Calu3 (cell line): Measurements from ENCODE around the gene RPH3AL. TPM values are rescaled to one million over a fixed set of nuclear protein-coding genes. Genes with fewer than 3 reads are reported as not detected.

Experiments used
- BruUV-seq: library from RNA; stranded (reverse); fragments of 400-500 nt; replicated peaks from 2 replicates; lab custom pipeline; 2021; lab: Mats Ljungman, UMichigan
- CTCF ChIA-PET: fragments of 300-600 bp; sonication (Branson Sonifier 250); formaldehyde crosslinking; loops from one replicate; lab custom pipeline; 2022; ENCODE audit warnings: antibody characterized with exemption; lab: Charles Lee
- DNase-seq: peaks from one replicate; pipeline ENCODE4 v3.0.0; 2022
- H3K27ac Mint-ChIP-seq: one replicate; pipeline ENCODE4 v1.8.0; 2022; ENCODE audit warnings: mixed read lengths; ENCODE audit not compliant: unreplicated experiment
- H3K27me3 Mint-ChIP-seq: one replicate; pipeline ENCODE4 v1.8.0; 2022; ENCODE audit warnings: mixed read lengths; ENCODE audit not compliant: unreplicated experiment
- H3K36me3 Mint-ChIP-seq: one replicate; pipeline ENCODE4 v1.8.0; 2022; ENCODE audit warnings: mild to moderate bottlenecking, moderate library complexity, mixed read lengths; ENCODE audit not compliant: insufficient read depth, unreplicated experiment
- H3K4me1 Mint-ChIP-seq: one replicate; pipeline ENCODE4 v1.8.0; 2022; ENCODE audit warnings: mild to moderate bottlenecking, low read depth, mixed read lengths; ENCODE audit not compliant: unreplicated experiment
- H3K4me3 Mint-ChIP-seq: one replicate; pipeline ENCODE4 v1.8.0; 2022; ENCODE audit warnings: mild to moderate bottlenecking, low read depth, moderate library complexity, mixed read lengths; ENCODE audit not compliant: unreplicated experiment
- H3K9me3 Mint-ChIP-seq: one replicate; pipeline ENCODE4 v1.8.0; 2022; ENCODE audit warnings: low read depth, mixed read lengths; ENCODE audit not compliant: unreplicated experiment
- CTCF ChIP-seq: fragments of 200-600 bp; IDR thresholded peaks from one replicate; pipeline ENCODE4 v1.8.0; 2022; ENCODE audit warnings: antibody characterized with exemption; ENCODE audit not compliant: unreplicated experiment
- intact Hi-C: fragments of 100-400 bp; cut with micrococcal nuclease; formaldehyde crosslinking; loops from one replicate; pipeline ENCODE4 v1.10.0; 2022; ENCODE audit not compliant: unreplicated experiment
- total RNA-seq: library from RNA; stranded (reverse); gene quantifications from 2 replicates; pipeline ENCODE4 v1.2.3, GENCODE V29; 2022

RPH3AL gene
- total RNA-seq, 1 experiment from 2014 or later = 14.1 TPM

DNA sequence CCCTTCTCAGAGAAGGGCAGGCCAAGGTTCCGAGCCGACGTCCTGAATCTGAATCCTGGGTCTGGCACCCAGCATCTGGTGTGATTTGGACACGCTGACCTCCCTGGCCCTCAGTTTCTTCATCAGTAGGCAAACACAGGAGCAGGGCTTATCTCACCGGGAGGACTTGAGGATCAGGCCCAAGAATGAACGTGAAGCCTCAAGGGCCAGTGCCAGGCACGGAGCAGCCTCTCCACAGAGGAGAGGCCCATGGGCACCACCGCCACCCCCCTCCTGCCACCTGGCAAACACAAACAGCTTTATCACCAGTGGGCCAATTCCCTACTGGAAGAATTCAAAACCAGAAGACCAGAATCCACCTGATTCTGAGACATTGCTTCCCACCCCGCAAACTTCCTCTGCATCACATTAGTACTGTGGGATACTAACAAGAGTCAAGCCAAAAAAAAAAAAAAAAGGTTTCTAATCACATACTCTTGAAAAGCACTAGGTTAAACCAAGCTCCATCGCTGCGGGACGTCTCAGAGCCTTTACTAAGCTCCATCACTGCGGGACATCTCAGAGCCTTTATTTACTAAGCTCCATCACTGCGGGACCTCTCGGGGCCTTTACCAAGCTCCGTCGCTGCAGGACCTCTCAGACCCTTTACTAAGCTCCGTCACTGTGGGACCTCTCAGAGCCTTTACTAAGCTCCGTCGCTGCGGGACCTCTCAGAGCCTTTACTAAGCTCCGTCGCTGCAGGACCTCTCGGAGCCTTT is 103.2 kb downstream of the RPH3AL start:
- no peaks in the 10 kb centered on the region for H3K4me1 Mint-ChIP-seq

DNA sequence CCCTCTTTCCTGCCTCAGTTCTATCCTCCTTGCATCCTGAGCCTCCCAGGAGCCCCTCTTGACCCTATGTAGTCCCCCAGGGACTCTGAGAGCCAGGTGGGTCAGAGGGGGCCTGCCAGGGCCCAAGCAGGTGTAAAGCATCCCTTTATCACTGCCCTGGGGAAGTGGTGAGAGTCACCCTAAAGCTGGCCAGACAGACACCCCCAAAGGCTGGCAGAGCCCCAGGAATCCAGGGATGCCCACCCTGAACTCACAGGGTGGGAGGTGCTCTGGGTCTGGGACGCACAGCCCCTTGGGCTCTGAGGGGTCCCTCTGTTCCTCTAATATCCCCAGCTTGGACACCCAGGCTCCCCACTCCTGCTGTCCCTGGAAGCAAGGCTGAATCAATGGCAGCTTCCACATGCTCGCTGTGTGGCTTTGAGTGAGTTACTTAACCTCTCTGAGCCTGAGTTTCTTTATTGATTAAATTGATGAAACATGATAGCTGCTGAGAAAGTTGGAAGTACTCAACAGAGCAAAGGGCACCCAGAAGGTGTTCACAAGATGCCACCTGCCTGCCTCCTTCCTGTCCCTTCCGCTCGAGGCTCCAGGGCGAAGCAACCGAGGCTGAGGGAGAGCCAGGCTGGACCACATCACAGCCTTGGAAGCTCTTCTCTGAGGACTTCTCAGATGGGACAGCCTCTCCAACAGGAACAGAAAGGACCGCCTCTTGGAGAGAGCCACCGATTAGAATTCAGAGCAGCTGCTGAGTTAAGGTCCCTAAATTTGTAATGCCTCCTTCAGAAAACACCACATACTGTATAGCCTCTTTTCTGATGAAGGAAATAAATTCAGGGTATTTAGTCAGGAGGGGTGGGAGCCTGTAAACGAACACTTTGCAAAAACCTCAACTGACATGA is 104.0 kb downstream of the RPH3AL start:
- Mint-ChIP-seq H3K27me3 (no peaks in the 10 kb centered on the region), H3K4me1 (no peaks in the 10 kb centered on the region), H3K4me3 (no peak overlapping the region), H3K9me3 (peaks cover 5% of the 10 kb centered on the region), H3K36me3 (no peaks in the 10 kb centered on the region), H3K27ac (no peak overlapping the region)
- CTCF ChIA-PET = no interaction called here
- no peak for TF ChIP-seq CTCF
- intact Hi-C loops = no loop called here
- no TSS peak for BruUV-seq
- no peak for DNase-seq

More for the DNA sequence above, 103.2 kb downstream of the RPH3AL start:
- H3K27me3 Mint-ChIP-seq = no peaks in the 10 kb centered on the region
- CTCF ChIA-PET = interaction anchor here (0.8 kb wide), 1 partner anchor 61 kb away, joined by 3 read pairs; no protein-coding TSS in a partner anchor
- H3K4me3 Mint-ChIP-seq = no peak overlapping the region
- H3K27ac Mint-ChIP-seq = no peak overlapping the region
- DNase-seq = no peak
- BruUV-seq = no TSS peak
- intact Hi-C loops = no loop called here
- no peaks in the 10 kb centered on the region for H3K36me3 Mint-ChIP-seq
- peaks cover 5% of the 10 kb centered on the region for H3K9me3 Mint-ChIP-seq
- TF ChIP-seq CTCF = no peak

- Mint-ChIP-seq H3K4me3 (no peak overlapping the region), H3K27me3 (no peaks in the 10 kb centered on the region), H3K36me3 (no peaks in the 10 kb centered on the region), H3K4me1 (no peaks in the 10 kb centered on the region), H3K27ac (no peak overlapping the region), H3K9me3 (peaks cover 5% of the 10 kb centered on the region)
- TF ChIP-seq CTCF = no peak
- no peak for DNase-seq
- CTCF ChIA-PET = no interaction called here
- BruUV-seq = no TSS peak
- intact Hi-C loops = no loop called here
Measured at GRCh38 chr17:247767-248166, 104.8 kb downstream of the RPH3AL start.

DNA sequence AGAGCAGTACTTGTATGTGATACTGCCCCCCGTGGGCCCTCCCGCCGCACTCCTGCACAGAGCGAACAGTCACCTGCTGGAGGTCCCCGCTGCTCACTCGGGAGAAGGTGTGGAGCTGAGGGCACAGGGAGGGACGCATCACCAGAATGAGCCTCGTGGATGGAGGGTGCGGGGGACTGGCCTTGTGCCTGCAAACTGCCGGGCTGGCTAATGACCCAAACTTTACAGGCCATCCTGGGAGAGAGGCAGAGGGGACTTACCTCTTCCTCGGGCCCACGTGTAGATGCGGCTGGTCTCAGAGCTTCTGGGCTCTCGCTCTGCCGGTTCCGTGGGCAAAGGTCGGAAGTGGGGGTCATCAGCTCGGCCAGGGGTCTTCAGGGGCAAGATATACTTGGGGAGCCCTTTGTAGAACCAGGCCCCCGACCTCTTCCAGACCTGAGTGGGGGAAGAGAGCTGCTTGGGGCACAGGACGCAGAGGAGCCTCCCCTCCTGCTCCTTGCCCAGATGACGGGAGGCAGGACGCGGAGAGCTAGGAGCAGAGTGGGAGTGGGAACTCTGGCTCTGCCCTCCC is 105.7 kb downstream of the RPH3AL start:
- Mint-ChIP-seq H3K27me3 (no peaks in the 10 kb centered on the region), H3K36me3 (no peaks in the 10 kb centered on the region), H3K4me1 (no peaks in the 10 kb centered on the region), H3K27ac (no peak overlapping the region), H3K4me3 (no peak overlapping the region), H3K9me3 (peaks cover 5% of the 10 kb centered on the region)
- DNase-seq = no peak
- CTCF ChIA-PET = no interaction called here
- BruUV-seq = no TSS peak
- no peak for TF ChIP-seq CTCF
- intact Hi-C loops = no loop called here
